Psoas muscle (tissue), 8 donors: Measurements from ENCODE around the gene SORL1. TPM values are rescaled to one million over a fixed set of nuclear protein-coding genes. Genes with fewer than 3 reads are reported as not detected.

ENCODE experiments used
- ATAC-seq, 4 donors: fragments of 200-7000 bp; cut with Tn5 transposase; one replicate each; pipeline ENCODE4 v1.9.1; 2020; ENCODE audit warnings: moderate library complexity in 3 of 4, mild to moderate bottlenecking in 2 of 4
- DNase-seq, 2 donors: peaks; one replicate each; pipeline ENCODE4 v3.0.0-alpha.2; 2020
- H3K27ac ChIP-seq: fragments of 200-600 bp; one replicate; pipeline ENCODE4 v1.8.0; 2022
- H3K27me3 ChIP-seq, 3 donors: fragments of 200-600 bp in 1 of 3; one replicate each; pipeline versions ENCODE4 v1.6.1 to v1.8.0; 2013 to 2022; ENCODE audit warnings: low read length in 2 of 3, mild to moderate bottlenecking in 2 of 3, moderate library complexity in 1 of 3; ENCODE audit not compliant: insufficient read depth in 3 of 3
- H3K36me3 ChIP-seq, 2 donors: fragments of 200-600 bp in 1 of 2; one replicate each; pipeline versions ENCODE4 v1.6.1 to v1.8.0; 2013 to 2022; ENCODE audit warnings: low read depth in 1 of 2, mild to moderate bottlenecking in 1 of 2, moderate library complexity in 1 of 2; ENCODE audit not compliant: insufficient read depth in 1 of 2
- H3K4me1 ChIP-seq: fragments of 200-600 bp; one replicate; pipeline ENCODE4 v1.8.0; 2022
- H3K4me3 ChIP-seq: fragments of 200-600 bp; one replicate; pipeline ENCODE4 v1.8.0; 2022; ENCODE audit warnings: mild to moderate bottlenecking
- H3K9me3 ChIP-seq: fragments of 200-600 bp; one replicate; pipeline ENCODE4 v1.8.0; 2022
- CTCF ChIP-seq: fragments of 200-600 bp; IDR thresholded peaks from one replicate; pipeline ENCODE4 v1.8.0; 2022; ENCODE audit warnings: antibody characterized with exemption
- WGBS, 3 donors: extraction: QIAGEN DNeasy Blood & Tissue Kit; methylation state at CpG; one replicate each; pipeline versions ENCODE4 v1.1.6 to v1.1.7; 2013; 5-methylcytosine and 5-hydroxymethylcytosine counted together
- intact Hi-C, 2 donors: fragments of 100-400 bp; cut with DNase I; formaldehyde crosslinking; loops; one replicate each; pipeline versions ENCODE4 v1.11.0 to v1.14.2; 2022
- polyA plus RNA-seq, 3 donors: library from polyadenylated mRNA; stranded (reverse); fragments of 200-250 nt; gene quantifications; one replicate each; pipeline ENCODE4 v1.2.3, GENCODE V29; 2013
- total RNA-seq, 4 donors: library from RNA; stranded (reverse); fragmentation: NEBNext Ultra II Directional in 2 of 4; extraction: Animal tissue kit (Norgen Biotek cat#: 25700) in 2 of 4; gene quantifications; one replicate each; pipeline versions ENCODE4 v1.2.1 to v1.2.4, GENCODE V29; 2021 to 2023
- donor health status: healthy with polysubstance abuse.
- donor health status: DM: no; HTN: no; CAD: no; lungs with moderate emphysema.
- donor health status: Bipolar disorder and iron deficiency.
- donor health status: healthy.
- donor health status: DM: yes; HTN: yes; CAD: no.
- donor health status: DM: no; HTN: no; CAD: no.
- donor health status: DM: no; HTN: no; CAD: no.
- donor health status: DM: yes; HTN: yes; CAD: no.

The SORL1 gene
- total and polyA plus RNA-seq, 7 donors, result 0.07 to 3.3 (median 1.5) TPM

GRCh38 chr11:121615501-121615900 lies 163.4 kb downstream of the SORL1 start:
- no peak for ATAC-seq
- WGBS, 3 donors, result 80 to 89% (median 85%) methylated on average over 3 of the region's 3 CpGs

GRCh38 chr11:121618516-121618915 lies 166.4 kb downstream of the SORL1 start:
- DNase-seq (no peak), ATAC-seq (no peak)
- Histone ChIP-seq H3K4me1 (no peaks in the 10 kb centered on the region), H3K36me3 (no peaks in the 10 kb centered on the region), H3K27ac (no peak overlapping the region), H3K9me3 (no peaks in the 10 kb centered on the region), H3K4me3 (no peak overlapping the region), H3K27me3 (no peaks in the 10 kb centered on the region)
- 91 to 93% (median 91%) methylated on average over 8 of the region's 8 CpGs for WGBS, 3 donors
- intact Hi-C loops, result no loop called here
- no peak for TF ChIP-seq CTCF

More at GRCh38 chr11:121615501-121615900, 163.4 kb downstream of the SORL1 start:
- Histone ChIP-seq H3K4me1 (no peaks in the 10 kb centered on the region), H3K27me3 (no peaks in the 10 kb centered on the region), H3K27ac (no peak overlapping the region), H3K36me3 (no peaks in the 10 kb centered on the region), H3K4me3 (no peak overlapping the region), H3K9me3 (no peaks in the 10 kb centered on the region)
- intact Hi-C loops, result no loop called here
- no peak for TF ChIP-seq CTCF
- DNase-seq, result no peak

GRCh38 chr11:121625777-121626506 lies 173.8 kb downstream of the SORL1 start:
- Histone ChIP-seq H3K4me1 (no peaks in the 10 kb centered on the region), H3K27me3 (no peaks in the 10 kb centered on the region), H3K4me3 (no peak overlapping the region), H3K36me3 (no peaks in the 10 kb centered on the region), H3K27ac (no peak overlapping the region), H3K9me3 (no peaks in the 10 kb centered on the region)
- 44 to 54% (median 47%) methylated on average over 7 of the region's 7 CpGs for WGBS, 3 donors
- ATAC-seq, result peak in 2 of 4 donors; percentile 47 to 66
- DNase-seq, result no peak
- intact Hi-C loops, result no loop called here
- no peak for TF ChIP-seq CTCF

- ATAC-seq, result no peak
- H3K4me3 ChIP-seq, result no peak overlapping the region
- H3K27ac ChIP-seq, result no peak overlapping the region
- no peaks in the 10 kb centered on the region for H3K27me3 ChIP-seq
- no peaks in the 10 kb centered on the region for H3K36me3 ChIP-seq
- 71 to 79% (median 76%) methylated on average over 4 of the region's 4 CpGs for WGBS, 3 donors
- H3K9me3 ChIP-seq, result no peaks in the 10 kb centered on the region
- no peak for DNase-seq
- no peak for TF ChIP-seq CTCF
- no peaks in the 10 kb centered on the region for H3K4me1 ChIP-seq
- intact Hi-C loops, result no loop called here
Observed at GRCh38 chr11:121626507-121626875, 174.4 kb downstream of the SORL1 start.

GRCh38 chr11:121626980-121627379 lies 174.9 kb downstream of the SORL1 start:
- Histone ChIP-seq H3K27me3 (no peaks in the 10 kb centered on the region), H3K27ac (no peak overlapping the region), H3K9me3 (no peaks in the 10 kb centered on the region), H3K36me3 (no peaks in the 10 kb centered on the region), H3K4me3 (no peak overlapping the region), H3K4me1 (no peaks in the 10 kb centered on the region)
- 61 to 75% (median 63%) methylated on average over 2 of the region's 2 CpGs for WGBS, 3 donors
- TF ChIP-seq CTCF, result no peak
- intact Hi-C loops, result no loop called here
- ATAC-seq, result no peak
- DNase-seq, result no peak
